Type B pancreatic cell (in vitro differentiated cells): ENCODE measurements around the gene ACOT4. TPM values are rescaled to one million over a fixed set of nuclear protein-coding genes. Genes with fewer than 3 reads are reported as not detected.
"Not testable (repeated sequence)": the region's sequence is repeated elsewhere in the genome, so short reads cannot be mapped to it uniquely, and the experiment has no call there.

Source experiments
- DNase-seq: peaks from one replicate; pipeline ENCODE4 v3.0.0; 2021; ENCODE audit warnings: mixed read lengths; ENCODE audit not compliant: unreplicated experiment; ENCODE audit errors: extremely low spot score
- H3K27ac Mint-ChIP-seq: 2 replicates; pipeline ENCODE4 v1.8.0; 2021; ENCODE audit warnings: mild to moderate bottlenecking, mixed read lengths
- H3K27me3 Mint-ChIP-seq: 2 replicates; pipeline ENCODE4 v1.8.0; 2021; ENCODE audit warnings: mixed read lengths
- H3K36me3 Mint-ChIP-seq: 2 replicates; pipeline ENCODE4 v1.8.0; 2021; ENCODE audit warnings: mixed read lengths
- H3K4me1 Mint-ChIP-seq: one replicate; pipeline ENCODE4 v1.8.0; 2021; ENCODE audit warnings: mixed read lengths; ENCODE audit not compliant: unreplicated experiment
- H3K4me3 Mint-ChIP-seq: 2 replicates; pipeline ENCODE4 v1.8.0; 2021; ENCODE audit warnings: mild to moderate bottlenecking, mixed read lengths
- H3K9me3 Mint-ChIP-seq: 2 replicates; pipeline ENCODE4 v1.8.0; 2021; ENCODE audit warnings: mixed read lengths
- CTCF ChIP-seq: fragments of 200-600 bp; sonication (generic); conservative IDR thresholded peaks from 2 replicates; pipeline ENCODE4 v1.5.0; 2021; ENCODE audit warnings: antibody characterized with exemption, mild to moderate bottlenecking
- total RNA-seq: library from RNA; stranded (reverse); gene quantifications from 2 replicates; pipeline ENCODE4 v1.2.1, GENCODE V29; 2021; ENCODE audit warnings: low replicate concordance

The ACOT4 gene
- total RNA-seq, 1 donor from 2014 or later = 0.99 TPM

GRCh38 chr14:73576391-73576790 lies 15.3 kb upstream of the ACOT4 start:
- no peaks in the 10 kb centered on the region for H3K9me3 Mint-ChIP-seq
- H3K36me3 Mint-ChIP-seq = peaks cover 15% of the 10 kb centered on the region
- no peaks in the 10 kb centered on the region for H3K4me1 Mint-ChIP-seq
- no peak for TF ChIP-seq CTCF
- no peak for DNase-seq
- H3K27ac Mint-ChIP-seq = no peak overlapping the region
- no peaks in the 10 kb centered on the region for H3K27me3 Mint-ChIP-seq
- no peak overlapping the region for H3K4me3 Mint-ChIP-seq

GRCh38 chr14:73577214-73577613 lies 14.5 kb upstream of the ACOT4 start:
- not testable (repeated sequence) for H3K27ac Mint-ChIP-seq, H3K4me3 Mint-ChIP-seq, DNase-seq, H3K4me1 Mint-ChIP-seq, H3K27me3 Mint-ChIP-seq, H3K9me3 Mint-ChIP-seq
- peaks cover 14% of the 10 kb centered on the region for H3K36me3 Mint-ChIP-seq

- H3K4me1 Mint-ChIP-seq, H3K27ac Mint-ChIP-seq, DNase-seq, H3K36me3 Mint-ChIP-seq, H3K27me3 Mint-ChIP-seq, H3K9me3 Mint-ChIP-seq, H3K4me3 Mint-ChIP-seq: not testable (repeated sequence)
Observed at GRCh38 chr14:73582102-73582979, 9.3 kb upstream of the ACOT4 start.

GRCh38 chr14:73588695-73589094 lies 3.0 kb upstream of the ACOT4 start:
- H3K9me3 Mint-ChIP-seq = no peaks in the 10 kb centered on the region
- H3K4me3 Mint-ChIP-seq = no peak overlapping the region
- peaks cover 5% of the 10 kb centered on the region for H3K27me3 Mint-ChIP-seq
- H3K27ac Mint-ChIP-seq = no peak overlapping the region
- no peaks in the 10 kb centered on the region for H3K36me3 Mint-ChIP-seq
- no peak for TF ChIP-seq CTCF
- DNase-seq = no peak
- no peaks in the 10 kb centered on the region for H3K4me1 Mint-ChIP-seq

- no peak overlapping the region for H3K4me3 Mint-ChIP-seq
- no peaks in the 10 kb centered on the region for H3K36me3 Mint-ChIP-seq
Observed at GRCh38 chr14:73589116-73589515, 2.6 kb upstream of the ACOT4 start.

GRCh38 chr14:73590673-73591004 lies 1.0 kb upstream of the ACOT4 start:
- not testable (repeated sequence) for H3K9me3 Mint-ChIP-seq

More at GRCh38 chr14:73589116-73589515, 2.6 kb upstream of the ACOT4 start:
- H3K27me3 Mint-ChIP-seq = peaks cover 5% of the 10 kb centered on the region
- TF ChIP-seq CTCF = no peak
- H3K9me3 Mint-ChIP-seq = no peaks in the 10 kb centered on the region
- no peaks in the 10 kb centered on the region for H3K4me1 Mint-ChIP-seq
- DNase-seq = no peak
- no peak overlapping the region for H3K27ac Mint-ChIP-seq

GRCh38 chr14:73594491-73594890 lies 2.8 kb downstream of the ACOT4 start:
- no peak for TF ChIP-seq CTCF
- H3K4me1 Mint-ChIP-seq = peaks cover 6% of the 10 kb centered on the region
- DNase-seq = no peak
- H3K36me3 Mint-ChIP-seq = no peaks in the 10 kb centered on the region
- H3K27ac Mint-ChIP-seq = no peak overlapping the region
- H3K4me3 Mint-ChIP-seq = no peak overlapping the region
- H3K27me3 Mint-ChIP-seq = peaks cover 5% of the 10 kb centered on the region
- no peaks in the 10 kb centered on the region for H3K9me3 Mint-ChIP-seq

More at GRCh38 chr14:73590673-73591004, 1.0 kb upstream of the ACOT4 start:
- not testable (repeated sequence) for DNase-seq, H3K36me3 Mint-ChIP-seq, H3K4me1 Mint-ChIP-seq, H3K4me3 Mint-ChIP-seq, H3K27ac Mint-ChIP-seq, H3K27me3 Mint-ChIP-seq
